CD8-positive, alpha-beta memory T cell (primary cell): ENCODE results near the gene CKB. TPM values are rescaled to one million over a fixed set of nuclear protein-coding genes. Genes with fewer than 3 reads are reported as not detected.
A peak's percentile ranks its signal among the peaks of the same experiment; 100 is the strongest.

ENCODE experiments used
- CTCF ChIA-PET: fragments of 350-600 bp; sonication (Branson Sonifier 250); formaldehyde crosslinking; loops from one replicate; lab custom pipeline; 2021; ENCODE audit warnings: antibody characterized with exemption; lab: Charles Lee
- POLR2A ChIA-PET: fragments of 350-600 bp; sonication (Branson Sonifier 250); formaldehyde crosslinking; loops from one replicate; lab custom pipeline; 2021; ENCODE audit warnings: antibody characterized with exemption; lab: Charles Lee
- DNase-seq, 5 donors: peaks; one replicate each; pipeline versions ENCODE4 v3.0.0 to v3.0.0-alpha.2; 2020 to 2022; ENCODE audit warnings: mixed read lengths in 1 of 5
- H3K27ac ChIP-seq: one replicate; pipeline ENCODE4 v1.7.0; 2013; ENCODE audit warnings: low read depth, mild to moderate bottlenecking, low read length, moderate library complexity
- H3K27me3 ChIP-seq: 2 replicates; pipeline ENCODE4 v1.7.0; 2013; ENCODE audit warnings: low read length, mild to moderate bottlenecking; ENCODE audit not compliant: insufficient read depth, poor library complexity, severe bottlenecking
- H3K36me3 ChIP-seq: 2 replicates; pipeline ENCODE4 v1.7.0; 2013; ENCODE audit warnings: mild to moderate bottlenecking, low read length, moderate library complexity; ENCODE audit not compliant: insufficient read depth
- H3K4me1 ChIP-seq: 2 replicates; pipeline ENCODE4 v1.7.0; 2013; ENCODE audit warnings: mild to moderate bottlenecking, low read length, moderate library complexity; ENCODE audit not compliant: insufficient read depth
- H3K4me3 ChIP-seq: 2 replicates; pipeline ENCODE4 v1.7.0; 2013; ENCODE audit warnings: mild to moderate bottlenecking, low read length
- H3K9me3 ChIP-seq: 2 replicates; pipeline ENCODE4 v1.7.0; 2013; ENCODE audit warnings: mild to moderate bottlenecking, low read length
- H3K27ac Mint-ChIP-seq, 8 donors: one replicate each; pipeline ENCODE4 v1.8.0; 2020 to 2021; ENCODE audit warnings: mixed read lengths in 8 of 8, mild to moderate bottlenecking in 6 of 8, inconsistent platforms in 3 of 8, moderate library complexity in 3 of 8
- H3K27me3 Mint-ChIP-seq, 2 donors: one replicate each; pipeline ENCODE4 v1.8.0; 2020 to 2021; ENCODE audit warnings: mixed read lengths in 2 of 2, mild to moderate bottlenecking in 1 of 2, moderate library complexity in 1 of 2
- H3K36me3 Mint-ChIP-seq, 3 donors: one replicate each; pipeline ENCODE4 v1.8.0; 2020 to 2021; ENCODE audit warnings: mixed read lengths in 3 of 3, inconsistent platforms in 1 of 3, mild to moderate bottlenecking in 1 of 3
- H3K4me1 Mint-ChIP-seq, 3 donors: one replicate each; pipeline ENCODE4 v1.8.0; 2020 to 2021; ENCODE audit warnings: mixed read lengths in 3 of 3, inconsistent platforms in 1 of 3, mild to moderate bottlenecking in 1 of 3
- H3K4me3 Mint-ChIP-seq, 7 donors: one replicate each; pipeline ENCODE4 v1.8.0; 2020 to 2021; ENCODE audit warnings: mixed read lengths in 7 of 7, mild to moderate bottlenecking in 6 of 7, moderate library complexity in 4 of 7, inconsistent platforms in 2 of 7
- H3K9me3 Mint-ChIP-seq, 5 donors: one replicate each; pipeline ENCODE4 v1.8.0; 2020 to 2022; ENCODE audit warnings: mixed read lengths in 5 of 5, mild to moderate bottlenecking in 3 of 5, moderate library complexity in 2 of 5, inconsistent platforms in 1 of 5
- polyA plus RNA-seq: library from polyadenylated mRNA; unstranded; fragments of 300-500 nt; fragmentation: Illumina TruSeq; gene quantifications from one replicate; pipeline ENCODE4 v1.2.3, GENCODE V29; 2021
- total RNA-seq, 2 experiments: library from RNA; stranded (reverse); gene quantifications; one replicate each; pipeline ENCODE4 v1.2.3, GENCODE V29; 2021

The CKB gene
- total RNA-seq (1 to 10 TPM; 1.5 to 2.7 TPM), polyA plus RNA-seq (1.1 TPM)

DNA sequence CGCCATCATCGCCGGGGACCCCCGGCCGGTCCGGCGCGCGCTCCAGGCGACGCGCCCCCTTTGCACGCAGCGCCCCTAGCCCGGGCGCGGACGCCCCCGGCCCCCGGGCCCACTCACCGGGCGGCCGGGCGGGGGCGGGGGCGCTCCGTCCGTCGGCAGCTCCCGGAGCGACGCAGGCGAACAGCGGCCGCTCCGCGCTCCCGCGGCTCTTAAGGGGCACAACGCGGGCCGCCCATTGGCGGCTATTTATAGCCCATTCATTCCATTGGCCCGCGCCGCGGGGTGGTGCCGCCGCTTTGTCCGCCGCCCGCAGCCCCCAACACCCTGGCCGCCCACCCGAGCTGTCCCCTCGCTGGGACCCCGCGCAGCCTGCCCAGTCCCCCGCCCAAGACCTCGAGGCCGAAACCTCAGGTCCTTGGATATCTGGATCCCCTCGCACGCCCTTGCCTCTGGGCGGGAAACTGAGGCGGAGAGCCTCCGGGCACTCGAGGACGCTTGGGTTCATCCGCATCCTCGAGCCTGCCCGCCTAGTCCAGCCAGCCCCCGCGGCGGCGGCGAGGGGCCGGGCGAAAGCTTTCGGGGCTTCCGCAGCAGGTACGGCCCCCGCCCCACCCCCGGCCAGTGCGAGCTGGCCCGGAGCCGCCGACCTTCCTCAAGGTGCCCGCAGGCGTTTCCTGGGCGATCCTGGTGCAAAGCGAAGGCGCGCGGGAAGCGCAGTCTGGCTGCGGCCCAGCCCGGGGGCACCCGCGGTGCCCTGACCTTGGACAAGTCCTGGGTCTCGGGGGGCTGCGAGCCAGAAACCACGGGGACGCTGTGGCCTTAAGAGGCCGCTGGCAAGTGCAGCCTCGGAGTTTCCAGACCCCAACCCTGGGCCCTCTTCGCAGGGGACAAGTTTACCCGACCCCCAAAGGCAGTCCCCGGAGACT is at the start of gene CKB:
Gene CKB, minus strand, starts transcription at position 182 of the 926 bp plus-strand sequence. CDS start 337 bp downstream, outside the sequence.
- Mint-ChIP-seq H3K36me3 (no peaks in the 10 kb centered on the region), H3K27me3 (peaks cover 4 to 9% of the 10 kb centered on the region in 2 donors), H3K4me1 (peaks cover 0 to 20% (median 14%) of the 10 kb centered on the region in 3 donors), H3K9me3 (no peaks in the 10 kb centered on the region), H3K27ac (no peak within 1 kb of the TSS), H3K4me3 (peak within 1 kb of the TSS; percentile 41 to 79 (median 64))
- Histone ChIP-seq H3K9me3 (no peaks in the 10 kb centered on the region), H3K36me3 (no peaks in the 10 kb centered on the region), H3K4me1 (peaks cover 15% of the 10 kb centered on the region), H3K4me3 (peak within 1 kb of the TSS; percentile 41), H3K27ac (no peak within 1 kb of the TSS), H3K27me3 (no peaks in the 10 kb centered on the region)
- POLR2A ChIA-PET, result no interaction called here
- DNase-seq, result no peak
- CTCF ChIA-PET, result no interaction called here

- H3K4me1 ChIP-seq, result no peaks in the 10 kb centered on the region
- ChIA-PET POLR2A (no interaction called here), CTCF (interaction anchor here (1.0 kb wide), 1 partner anchor 38 kb away, joined by 3 read pairs; no protein-coding TSS in a partner anchor)
- no peak overlapping the region for H3K4me3 ChIP-seq
- H3K9me3 ChIP-seq, result no peaks in the 10 kb centered on the region
- Mint-ChIP-seq H3K9me3 (no peaks in the 10 kb centered on the region), H3K27ac (peak overlapping the region in 1 of 8 donors; percentile 26), H3K4me3 (no peak overlapping the region), H3K4me1 (peaks cover 10 to 28% (median 14%) of the 10 kb centered on the region in 3 donors), H3K36me3 (peaks cover 0 to 24% (median 2%) of the 10 kb centered on the region in 3 donors), H3K27me3 (no peaks in the 10 kb centered on the region)
- no peaks in the 10 kb centered on the region for H3K27me3 ChIP-seq
- H3K36me3 ChIP-seq, result peaks cover 7% of the 10 kb centered on the region
- H3K27ac ChIP-seq, result no peak overlapping the region
- no peak for DNase-seq
Measured at GRCh38 chr14:103569408-103569807, 46.8 kb upstream of the CKB start.

DNA sequence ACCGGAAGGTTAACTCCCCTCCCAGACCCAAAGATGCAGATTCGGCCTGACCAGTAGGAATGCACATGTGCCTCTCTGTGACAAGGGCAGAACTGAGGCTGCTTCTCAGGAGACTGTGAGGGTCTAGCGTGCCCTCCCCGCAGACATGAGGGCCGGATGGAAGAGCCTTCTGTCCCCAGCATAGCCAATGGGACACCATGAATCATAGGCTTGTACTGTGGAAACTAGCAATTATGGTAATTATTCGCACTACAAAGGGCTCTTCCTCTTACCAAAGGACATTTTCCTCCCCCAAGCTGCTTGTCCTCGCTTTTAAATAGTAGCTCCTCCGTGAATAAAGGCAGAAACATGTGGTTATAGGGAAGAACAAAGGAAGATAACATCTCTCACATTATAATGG is 46.3 kb upstream of the CKB start:
- Histone ChIP-seq H3K27me3 (no peaks in the 10 kb centered on the region), H3K4me3 (no peak overlapping the region), H3K4me1 (peaks cover 4% of the 10 kb centered on the region), H3K9me3 (no peaks in the 10 kb centered on the region), H3K36me3 (peaks cover 3% of the 10 kb centered on the region), H3K27ac (no peak overlapping the region)
- ChIA-PET CTCF (interaction anchor here (1.0 kb wide), 1 partner anchor 38 kb away, joined by 3 read pairs; no protein-coding TSS in a partner anchor), POLR2A (no interaction called here)
- Mint-ChIP-seq H3K27ac (no peak overlapping the region), H3K27me3 (no peaks in the 10 kb centered on the region), H3K4me3 (no peak overlapping the region), H3K4me1 (peaks cover 13 to 32% (median 18%) of the 10 kb centered on the region in 3 donors), H3K36me3 (peaks cover 0 to 20% (median 0%) of the 10 kb centered on the region in 3 donors), H3K9me3 (no peaks in the 10 kb centered on the region)
- no peak for DNase-seq

DNA sequence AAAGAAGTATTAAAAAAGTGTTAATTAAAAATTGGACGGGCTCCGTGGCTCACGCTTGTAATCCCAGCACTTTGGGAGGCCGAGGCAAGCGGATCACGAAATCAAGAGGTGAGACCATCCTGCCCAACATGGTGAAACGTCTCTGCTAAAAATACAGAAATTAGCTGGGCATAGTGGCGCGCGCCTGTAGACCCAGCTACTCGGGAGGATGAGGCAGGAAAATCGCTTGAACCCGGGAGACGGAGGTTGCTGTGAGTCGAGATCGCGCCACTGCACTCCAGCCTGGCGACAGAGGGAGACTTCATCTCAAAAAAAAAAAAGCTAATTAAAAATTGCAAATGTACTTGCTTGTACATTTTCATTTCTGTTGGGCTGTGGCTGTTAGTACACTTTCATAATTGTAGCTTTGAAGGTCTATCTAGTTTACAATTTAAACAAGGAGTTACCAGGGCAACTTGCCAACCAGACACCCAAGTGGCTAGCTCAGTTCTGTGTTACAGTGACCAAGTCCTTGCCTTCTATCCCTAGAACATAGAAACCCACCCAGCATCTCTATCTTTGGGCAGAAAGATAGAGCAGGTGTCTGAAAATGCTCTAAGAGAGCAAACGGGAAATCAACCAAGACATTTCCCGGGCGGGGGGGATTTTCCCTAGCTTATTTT is 41.3 kb upstream of the CKB start:
- peak overlapping the region in 5 of 8 donors; percentile 22 to 91 (median 70) for H3K27ac Mint-ChIP-seq

GRCh38 chr14:103563226-103563620 is 40.6 kb upstream of the CKB start:
- H3K4me1 Mint-ChIP-seq, result peaks cover 50 to 74% (median 66%) of the 10 kb centered on the region in 3 donors
- H3K9me3 Mint-ChIP-seq, result no peaks in the 10 kb centered on the region
- H3K4me1 ChIP-seq, result peaks cover 39% of the 10 kb centered on the region
- H3K36me3 ChIP-seq, result peaks cover 19% of the 10 kb centered on the region
- H3K4me3 Mint-ChIP-seq, result peak overlapping the region; percentile 85 to 96 (median 90)
- no peaks in the 10 kb centered on the region for H3K9me3 ChIP-seq
- peak overlapping the region; percentile 79 for H3K27ac ChIP-seq
- DNase-seq, result no peak
- ChIA-PET CTCF (interaction anchor here (1.4 kb wide), 1 partner anchor 32 kb away, joined by 4 read pairs; no protein-coding TSS in a partner anchor), POLR2A (no interaction called here)
- H3K27me3 Mint-ChIP-seq, result no peaks in the 10 kb centered on the region
- H3K27ac Mint-ChIP-seq, result peak overlapping the region; percentile 70 to 94 (median 84)
- H3K27me3 ChIP-seq, result no peaks in the 10 kb centered on the region
- peaks cover 0 to 42% (median 2%) of the 10 kb centered on the region in 3 donors for H3K36me3 Mint-ChIP-seq
- peak overlapping the region; percentile 73 for H3K4me3 ChIP-seq

More for the DNA sequence above, 41.3 kb upstream of the CKB start:
- no peak for DNase-seq
- no peaks in the 10 kb centered on the region for H3K27me3 ChIP-seq
- Mint-ChIP-seq H3K27me3 (no peaks in the 10 kb centered on the region), H3K4me1 (peaks cover 45 to 67% (median 58%) of the 10 kb centered on the region in 3 donors), H3K36me3 (peaks cover 0 to 36% (median 2%) of the 10 kb centered on the region in 3 donors), H3K4me3 (peak overlapping the region; percentile 79 to 96 (median 90)), H3K9me3 (no peaks in the 10 kb centered on the region)
- peaks cover 14% of the 10 kb centered on the region for H3K36me3 ChIP-seq
- H3K4me1 ChIP-seq, result peaks cover 33% of the 10 kb centered on the region
- H3K4me3 ChIP-seq, result no peak overlapping the region
- no peak overlapping the region for H3K27ac ChIP-seq
- ChIA-PET POLR2A (no interaction called here), CTCF (interaction anchor here (1.4 kb wide), 1 partner anchor 33 kb away, joined by 4 read pairs; no protein-coding TSS in a partner anchor)
- no peaks in the 10 kb centered on the region for H3K9me3 ChIP-seq

DNA sequence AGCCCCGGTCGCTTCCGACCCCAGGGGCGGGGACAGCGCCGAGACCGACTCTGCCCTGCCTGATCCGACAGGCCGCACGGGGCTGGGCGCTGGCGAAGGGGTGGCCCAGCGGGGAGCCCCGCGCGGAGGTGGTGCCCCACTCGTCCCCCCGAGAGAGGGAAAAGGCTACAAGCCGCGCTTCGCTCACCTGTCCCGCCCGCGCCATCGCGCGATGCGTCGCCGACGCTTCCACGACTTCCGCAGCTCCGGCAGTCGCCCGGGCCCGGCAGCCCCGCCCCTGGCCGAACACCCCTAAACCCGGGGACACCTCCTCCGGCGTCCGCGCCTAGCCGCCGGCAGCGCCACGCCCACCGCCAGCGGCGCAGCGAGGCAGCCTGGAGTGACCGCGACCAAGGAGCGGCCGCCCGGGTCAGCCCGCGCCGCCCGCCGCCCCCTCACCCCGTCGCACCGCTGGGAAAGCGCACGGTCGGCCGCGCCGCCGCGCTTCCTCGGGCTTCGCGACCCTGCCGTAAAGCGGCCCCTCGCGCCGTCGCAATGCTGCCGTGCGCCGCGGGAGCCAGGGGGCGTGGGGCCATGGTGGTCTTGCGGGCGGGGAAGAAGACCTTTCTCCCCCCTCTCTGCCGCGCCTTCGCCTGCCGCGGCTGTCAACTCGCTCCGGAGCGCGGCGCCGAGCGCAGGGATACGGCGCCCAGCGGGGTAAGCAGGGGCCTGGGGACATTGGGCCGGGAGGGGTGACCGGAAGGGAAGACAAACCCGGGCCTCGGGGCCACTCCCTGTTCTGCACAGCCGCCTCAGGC is 40.0 kb upstream of the CKB start, which contains the start of the genes BAG5 and COA8:
Gene BAG5, minus strand, starts transcription at position 229 of the 797 bp plus-strand sequence. CDS start 1,493 bp downstream, outside the sequence.
Gene COA8, plus strand, starts transcription at position 532 of the 797 bp plus-strand sequence. Its CDS starts 42 bp downstream, at position 574.
- ChIA-PET POLR2A (interaction anchor here (0.6 to 1.6 kb wide), 6 partner anchors 33 to 229 kb away, joined by 3 to 8 read pairs (median 6); partner anchors contain the start of genes EIF5, KLC1 and TRMT61A), CTCF (interaction anchor here (1.0 to 1.1 kb wide), 3 partner anchors 9 to 169 kb away, joined by 3 to 4 read pairs (median 3); no protein-coding TSS in a partner anchor)
- H3K27ac ChIP-seq, result peak within 1 kb of the TSS; percentile 79
- no peaks in the 10 kb centered on the region for H3K9me3 ChIP-seq
- Mint-ChIP-seq H3K4me1 (peaks cover 50 to 74% (median 65%) of the 10 kb centered on the region in 3 donors), H3K4me3 (peak within 1 kb of the TSS; percentile 85 to 96 (median 93)), H3K27me3 (no peaks in the 10 kb centered on the region), H3K9me3 (no peaks in the 10 kb centered on the region), H3K36me3 (peaks cover 0 to 46% (median 4%) of the 10 kb centered on the region in 3 donors), H3K27ac (peak within 1 kb of the TSS; percentile 75 to 96 (median 93))
- peaks cover 20% of the 10 kb centered on the region for H3K36me3 ChIP-seq
- H3K27me3 ChIP-seq, result no peaks in the 10 kb centered on the region
- H3K4me3 ChIP-seq, result peak within 1 kb of the TSS; percentile 73
- peaks cover 41% of the 10 kb centered on the region for H3K4me1 ChIP-seq
- DNase-seq, result peak; percentile 79 to 91 (median 87)

GRCh38 chr14:103562179-103562428 is 39.5 kb upstream of the CKB start:
- no peak for DNase-seq
- peaks cover 41% of the 10 kb centered on the region for H3K4me1 ChIP-seq
- no peaks in the 10 kb centered on the region for H3K9me3 ChIP-seq
- no peaks in the 10 kb centered on the region for H3K27me3 ChIP-seq
- Mint-ChIP-seq H3K9me3 (no peaks in the 10 kb centered on the region), H3K27ac (peak overlapping the region; percentile 75 to 96 (median 92)), H3K4me3 (peak overlapping the region; percentile 85 to 95 (median 93)), H3K4me1 (peaks cover 53 to 78% (median 69%) of the 10 kb centered on the region in 3 donors), H3K27me3 (no peaks in the 10 kb centered on the region), H3K36me3 (peaks cover 0 to 51% (median 4%) of the 10 kb centered on the region in 3 donors)
- peak overlapping the region; percentile 79 for H3K27ac ChIP-seq
- CTCF ChIA-PET, result interaction anchor here (1.0 to 1.1 kb wide), 3 partner anchors 9 to 169 kb away, joined by 3 to 4 read pairs (median 3); no protein-coding TSS in a partner anchor
- POLR2A ChIA-PET, result interaction anchor here (0.6 to 1.6 kb wide), 7 partner anchors 30 to 228 kb away, joined by 3 to 8 read pairs (median 5); partner anchors contain the start of genes EIF5, KLC1 and TRMT61A
- H3K4me3 ChIP-seq, result peak overlapping the region; percentile 73
- peaks cover 20% of the 10 kb centered on the region for H3K36me3 ChIP-seq
